Measurements from ENCODE around the gene SLC25A41. TPM values are rescaled to one million over a fixed set of nuclear protein-coding genes. Genes with fewer than 3 reads are reported as not detected.
"Not testable (repeated sequence)": the region's sequence is repeated elsewhere in the genome, so short reads cannot be mapped to it uniquely, and the experiment has no call there.

SLC25A41 gene
- polyA plus RNA-seq, 4 donors, result 0.34 to 2.7 (median 0.45) TPM

DNA sequence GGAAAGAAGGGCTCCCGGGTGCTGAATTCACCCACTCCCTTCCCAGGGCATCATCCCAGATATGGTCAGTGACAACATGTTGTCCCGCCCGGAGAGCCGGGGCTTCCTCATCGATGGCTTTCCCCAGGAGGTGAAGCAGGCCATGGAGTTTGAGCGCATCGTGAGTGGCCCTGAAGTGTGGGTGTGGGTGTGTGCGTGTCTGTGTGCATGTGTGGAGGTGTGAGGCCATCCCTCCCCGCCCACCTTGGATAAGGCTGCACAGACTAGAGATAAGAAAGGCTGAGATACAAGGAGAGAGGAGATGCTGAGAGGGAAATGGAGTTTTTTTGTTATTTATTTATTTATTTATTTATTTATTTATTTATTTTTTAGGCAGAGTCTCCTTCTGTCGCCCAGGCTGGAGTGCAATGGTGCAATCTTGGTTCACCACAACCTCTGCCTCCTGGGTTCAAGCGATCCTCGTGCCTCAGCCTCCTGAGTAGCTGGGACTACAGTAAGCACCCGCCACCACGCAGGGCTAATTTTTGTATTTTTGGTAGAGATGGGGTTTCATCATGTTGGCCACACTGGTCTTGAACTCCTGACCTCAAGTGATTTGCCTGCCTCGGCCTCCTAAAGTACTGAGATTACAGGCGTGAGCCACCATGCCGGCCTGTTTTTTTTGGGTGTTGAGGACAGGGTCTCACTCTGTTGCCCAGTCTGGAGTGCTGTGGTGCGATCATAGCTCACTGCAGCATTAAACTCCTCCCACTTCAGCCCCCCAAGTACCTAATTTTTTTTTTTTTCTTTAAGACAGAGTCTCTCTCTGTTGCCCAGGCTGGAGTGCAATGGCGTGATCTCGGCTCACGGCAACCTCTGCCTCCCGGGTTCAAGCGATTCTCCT is 33.3 kb downstream of the SLC25A41 start:
- peaks cover 0 to 25% (median 0%) of the 10 kb centered on the region in 3 donors for H3K4me1 ChIP-seq (ENCODE audit: control insufficient read depth in 3 of 3, insufficient read depth in 2 of 3, low read depth in 1 of 3, low read length in 2 of 3)
- DNase-seq; H3K36me3 ChIP-seq (ENCODE audit: control insufficient read depth in 3 of 3, insufficient read depth in 2 of 3, low read depth in 1 of 3, low read length in 3 of 3); FAIRE-seq; H3K4me3 ChIP-seq (ENCODE audit: low read depth in 1 of 3, low read length in 3 of 3); H3K9me3 ChIP-seq (ENCODE audit: control insufficient read depth in 2 of 2, insufficient read depth in 1 of 2, low read depth in 1 of 2, low read length in 1 of 2); H3K27ac ChIP-seq (ENCODE audit: low read depth in 1 of 3, low read length in 2 of 3); H3K27me3 ChIP-seq (ENCODE audit: control insufficient read depth in 3 of 3, insufficient read depth in 3 of 3, low read length in 3 of 3): not testable (repeated sequence)
- WGBS, 3 donors, result 84 to 89% (median 84%) methylated on average over 23 of the region's 23 CpGs

DNA sequence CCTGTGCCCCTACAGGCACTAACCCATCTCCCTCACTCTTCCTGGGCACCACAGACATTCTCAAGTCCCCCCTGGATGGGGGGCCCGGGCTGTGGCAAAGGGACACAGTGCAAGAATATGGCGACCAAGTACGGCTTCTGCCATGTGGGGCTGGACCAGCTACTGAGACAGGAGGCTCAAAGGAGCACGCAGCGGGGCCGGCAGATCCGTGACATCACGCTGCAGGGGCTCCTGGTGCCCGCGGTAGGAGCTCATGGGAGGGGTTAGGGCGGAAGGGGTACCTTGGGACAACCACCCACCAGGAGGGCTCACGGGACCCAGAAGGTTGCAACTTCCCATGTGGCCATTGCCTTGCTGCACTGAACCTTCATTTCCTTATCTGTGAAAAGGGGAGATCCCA is 37.3 kb downstream of the SLC25A41 start:
- DNase-seq (no peak), FAIRE-seq (no peak)
- Histone ChIP-seq H3K4me1 (ENCODE audit: control insufficient read depth in 3 of 3, insufficient read depth in 2 of 3, low read depth in 1 of 3, low read length in 2 of 3) (peaks cover 0 to 11% (median 0%) of the 10 kb centered on the region in 3 donors), H3K27ac (ENCODE audit: low read depth in 1 of 3, low read length in 2 of 3) (no peak overlapping the region), H3K4me3 (ENCODE audit: low read depth in 1 of 3, low read length in 3 of 3) (no peak overlapping the region), H3K9me3 (ENCODE audit: control insufficient read depth in 2 of 2, insufficient read depth in 1 of 2, low read depth in 1 of 2, low read length in 1 of 2) (no peaks in the 10 kb centered on the region), H3K27me3 (ENCODE audit: control insufficient read depth in 3 of 3, insufficient read depth in 3 of 3, low read length in 3 of 3) (no peaks in the 10 kb centered on the region), H3K36me3 (ENCODE audit: control insufficient read depth in 3 of 3, insufficient read depth in 2 of 3, low read depth in 1 of 3, low read length in 3 of 3) (peaks cover 0 to 5% (median 0%) of the 10 kb centered on the region in 3 donors)
- WGBS, 3 donors, result 92 to 97% (median 94%) methylated on average over 12 of the region's 12 CpGs

DNA sequence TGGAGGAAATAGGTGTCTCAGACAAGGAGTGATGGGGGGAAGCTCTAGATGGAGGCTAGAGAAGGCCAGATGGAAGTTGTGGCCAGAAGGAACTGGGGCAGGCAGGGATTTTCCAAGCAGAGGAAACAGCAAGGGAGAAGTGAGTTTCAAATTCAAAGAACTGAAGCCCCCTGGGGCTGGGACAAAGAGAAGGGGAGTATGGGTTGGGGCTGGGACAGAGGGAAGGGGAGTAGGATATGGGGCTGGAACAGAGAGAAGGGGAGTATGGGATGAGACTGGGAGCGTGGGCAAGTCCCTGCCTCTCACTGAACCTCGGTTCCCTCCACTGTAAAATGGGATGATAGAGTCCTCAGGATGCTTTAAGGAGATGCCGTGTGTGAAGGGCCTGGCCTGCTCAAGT is 38.7 kb downstream of the SLC25A41 start:
- DNase-seq (no peak), FAIRE-seq (no peak)
- H3K27me3 ChIP-seq (ENCODE audit: control insufficient read depth in 3 of 3, insufficient read depth in 3 of 3, low read length in 3 of 3), result no peaks in the 10 kb centered on the region
- peaks cover 0 to 11% (median 0%) of the 10 kb centered on the region in 3 donors for H3K4me1 ChIP-seq (ENCODE audit: control insufficient read depth in 3 of 3, insufficient read depth in 2 of 3, low read depth in 1 of 3, low read length in 2 of 3)
- no peak overlapping the region for H3K27ac ChIP-seq (ENCODE audit: low read depth in 1 of 3, low read length in 2 of 3)
- H3K36me3 ChIP-seq (ENCODE audit: control insufficient read depth in 3 of 3, insufficient read depth in 2 of 3, low read depth in 1 of 3, low read length in 3 of 3), result peaks cover 0 to 10% (median 1%) of the 10 kb centered on the region in 3 donors
- 93 to 96% (median 94%) methylated on average over 3 of the region's 3 CpGs for WGBS, 3 donors
- no peak overlapping the region for H3K4me3 ChIP-seq (ENCODE audit: low read depth in 1 of 3, low read length in 3 of 3)
- no peaks in the 10 kb centered on the region for H3K9me3 ChIP-seq (ENCODE audit: control insufficient read depth in 2 of 2, insufficient read depth in 1 of 2, low read depth in 1 of 2, low read length in 1 of 2)

GRCh38 chr19:6393983-6394412 is 39.6 kb downstream of the SLC25A41 start:
- Histone ChIP-seq H3K27ac (ENCODE audit: low read depth in 1 of 3, low read length in 2 of 3) (peak overlapping the region; percentile 39 to 97 (median 95)), H3K36me3 (ENCODE audit: control insufficient read depth in 3 of 3, insufficient read depth in 2 of 3, low read depth in 1 of 3, low read length in 3 of 3) (peaks cover 0 to 17% (median 5%) of the 10 kb centered on the region in 3 donors), H3K4me3 (ENCODE audit: low read depth in 1 of 3, low read length in 3 of 3) (peak overlapping the region in 2 of 3 donors; percentile 81 to 86), H3K27me3 (ENCODE audit: control insufficient read depth in 3 of 3, insufficient read depth in 3 of 3, low read length in 3 of 3) (no peaks in the 10 kb centered on the region), H3K9me3 (ENCODE audit: control insufficient read depth in 2 of 2, insufficient read depth in 1 of 2, low read depth in 1 of 2, low read length in 1 of 2) (no peaks in the 10 kb centered on the region), H3K4me1 (ENCODE audit: control insufficient read depth in 3 of 3, insufficient read depth in 2 of 3, low read depth in 1 of 3, low read length in 2 of 3) (peaks cover 0 to 11% (median 0%) of the 10 kb centered on the region in 3 donors)
- FAIRE-seq (no peak), DNase-seq (no peak)
- WGBS, 3 donors, result 26 to 33% (median 31%) methylated on average over 14 of the region's 14 CpGs

GRCh38 chr19:6393074-6393982 is 40.2 kb downstream of the SLC25A41 start, which contains the start of gene GTF2F1:
Gene GTF2F1 (minus strand): TSS chr19:6393164. CDS start chr19:6392995, 169 bp downstream.
- Histone ChIP-seq H3K27me3 (ENCODE audit: control insufficient read depth in 3 of 3, insufficient read depth in 3 of 3, low read length in 3 of 3) (no peaks in the 10 kb centered on the region), H3K4me3 (ENCODE audit: low read depth in 1 of 3, low read length in 3 of 3) (peak within 1 kb of the TSS; percentile 81 to 86 (median 86)), H3K9me3 (ENCODE audit: control insufficient read depth in 2 of 2, insufficient read depth in 1 of 2, low read depth in 1 of 2, low read length in 1 of 2) (no peaks in the 10 kb centered on the region), H3K36me3 (ENCODE audit: control insufficient read depth in 3 of 3, insufficient read depth in 2 of 3, low read depth in 1 of 3, low read length in 3 of 3) (peaks cover 0 to 24% (median 5%) of the 10 kb centered on the region in 3 donors), H3K27ac (ENCODE audit: low read depth in 1 of 3, low read length in 2 of 3) (peak within 1 kb of the TSS; percentile 59 to 97 (median 95)), H3K4me1 (ENCODE audit: control insufficient read depth in 3 of 3, insufficient read depth in 2 of 3, low read depth in 1 of 3, low read length in 2 of 3) (peaks cover 0 to 11% (median 0%) of the 10 kb centered on the region in 3 donors)
- DNase-seq (peak; percentile 92 to 97), FAIRE-seq (no peak)
- 0 to 1% (median 0%) methylated on average over 67 to 69 of the region's 69 CpGs for WGBS, 3 donors

DNA sequence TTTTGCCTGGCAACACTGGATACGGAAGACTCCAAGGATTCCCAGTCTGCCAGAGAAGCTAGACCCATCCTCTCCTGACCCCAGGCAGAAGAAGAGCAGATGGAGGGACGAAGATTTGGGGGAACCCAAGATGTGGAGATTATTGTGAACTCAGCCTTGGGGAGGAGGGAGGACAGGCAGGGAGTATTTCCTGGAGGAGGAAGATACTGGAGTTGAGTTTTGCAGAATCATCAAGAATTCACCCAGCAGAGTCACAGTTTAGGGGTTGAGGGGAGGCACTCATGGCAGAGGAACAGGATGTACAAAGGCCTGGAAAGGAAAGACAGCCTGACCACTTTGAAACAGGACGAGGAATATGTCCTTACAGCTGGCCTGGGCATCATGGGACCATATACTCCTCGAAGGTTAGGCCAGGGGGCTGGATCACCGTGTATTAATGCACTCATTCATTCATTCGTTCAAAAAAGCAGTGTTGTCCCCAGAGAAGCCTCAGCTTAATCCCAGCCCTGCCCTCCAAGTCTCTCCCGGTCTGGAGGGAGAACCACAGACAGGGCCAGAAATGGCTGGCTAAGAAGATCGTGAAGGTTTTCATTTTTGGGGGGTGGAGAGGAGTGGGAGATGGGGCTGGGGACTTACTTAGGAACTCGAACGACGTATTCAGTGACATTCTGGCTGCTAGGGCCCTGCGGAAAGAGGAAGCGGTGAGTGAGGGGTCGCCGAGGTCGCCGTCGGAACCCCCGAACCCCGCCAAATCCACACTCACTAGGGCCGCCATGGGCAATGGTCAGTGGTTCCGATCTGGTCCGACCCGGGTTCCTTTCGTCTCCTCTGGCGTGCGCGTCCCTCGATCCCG is 41.1 kb downstream of the SLC25A41 start:
- Histone ChIP-seq H3K27ac (ENCODE audit: low read depth in 1 of 3, low read length in 2 of 3) (peak overlapping the region; percentile 59 to 97 (median 95)), H3K9me3 (ENCODE audit: control insufficient read depth in 2 of 2, insufficient read depth in 1 of 2, low read depth in 1 of 2, low read length in 1 of 2) (no peaks in the 10 kb centered on the region), H3K27me3 (ENCODE audit: control insufficient read depth in 3 of 3, insufficient read depth in 3 of 3, low read length in 3 of 3) (no peaks in the 10 kb centered on the region), H3K36me3 (ENCODE audit: control insufficient read depth in 3 of 3, insufficient read depth in 2 of 3, low read depth in 1 of 3, low read length in 3 of 3) (peaks cover 2 to 32% (median 8%) of the 10 kb centered on the region in 3 donors), H3K4me1 (ENCODE audit: control insufficient read depth in 3 of 3, insufficient read depth in 2 of 3, low read depth in 1 of 3, low read length in 2 of 3) (peaks cover 0 to 11% (median 0%) of the 10 kb centered on the region in 3 donors), H3K4me3 (ENCODE audit: low read depth in 1 of 3, low read length in 3 of 3) (peak overlapping the region; percentile 81 to 86 (median 86))
- WGBS, 3 donors, result 6 to 7% (median 6%) methylated on average over 30 of the region's 30 CpGs
- peak in 1 of 2 donors; percentile 27 for DNase-seq
- no peak for FAIRE-seq

- no peaks in the 10 kb centered on the region for H3K9me3 ChIP-seq (ENCODE audit: control insufficient read depth in 2 of 2, insufficient read depth in 1 of 2, low read depth in 1 of 2, low read length in 1 of 2)
- peaks cover 0 to 4% (median 0%) of the 10 kb centered on the region in 3 donors for H3K4me1 ChIP-seq (ENCODE audit: control insufficient read depth in 3 of 3, insufficient read depth in 2 of 3, low read depth in 1 of 3, low read length in 2 of 3)
- no peaks in the 10 kb centered on the region for H3K27me3 ChIP-seq (ENCODE audit: control insufficient read depth in 3 of 3, insufficient read depth in 3 of 3, low read length in 3 of 3)
- H3K4me3 ChIP-seq (ENCODE audit: low read depth in 1 of 3, low read length in 3 of 3), result no peak overlapping the region
- no peak for FAIRE-seq
- WGBS, 3 donors, result 91 to 96% (median 92%) methylated on average over 19 of the region's 19 CpGs
- peaks cover 11 to 74% (median 18%) of the 10 kb centered on the region in 3 donors for H3K36me3 ChIP-seq (ENCODE audit: control insufficient read depth in 3 of 3, insufficient read depth in 2 of 3, low read depth in 1 of 3, low read length in 3 of 3)
- H3K27ac ChIP-seq (ENCODE audit: low read depth in 1 of 3, low read length in 2 of 3), result no peak overlapping the region
- DNase-seq, result no peak
Measured at GRCh38 chr19:6387372-6387771, 46.2 kb downstream of the SLC25A41 start.

Data from small intestine (tissue), 7 donors.